GM19035 (cell line): ENCODE measurements around the gene ADIPOQ.
"Not testable (repeated sequence)": the region's sequence is repeated elsewhere in the genome, so short reads cannot be mapped to it uniquely, and the experiment has no call there.

Source experiments
- ATAC-seq: cut with Tn5 transposase; IDR thresholded peaks from one replicate; pipeline ENCODE4 v1.9.1; 2021; ENCODE audit not compliant: unreplicated experiment

Gene ADIPOQ

DNA sequence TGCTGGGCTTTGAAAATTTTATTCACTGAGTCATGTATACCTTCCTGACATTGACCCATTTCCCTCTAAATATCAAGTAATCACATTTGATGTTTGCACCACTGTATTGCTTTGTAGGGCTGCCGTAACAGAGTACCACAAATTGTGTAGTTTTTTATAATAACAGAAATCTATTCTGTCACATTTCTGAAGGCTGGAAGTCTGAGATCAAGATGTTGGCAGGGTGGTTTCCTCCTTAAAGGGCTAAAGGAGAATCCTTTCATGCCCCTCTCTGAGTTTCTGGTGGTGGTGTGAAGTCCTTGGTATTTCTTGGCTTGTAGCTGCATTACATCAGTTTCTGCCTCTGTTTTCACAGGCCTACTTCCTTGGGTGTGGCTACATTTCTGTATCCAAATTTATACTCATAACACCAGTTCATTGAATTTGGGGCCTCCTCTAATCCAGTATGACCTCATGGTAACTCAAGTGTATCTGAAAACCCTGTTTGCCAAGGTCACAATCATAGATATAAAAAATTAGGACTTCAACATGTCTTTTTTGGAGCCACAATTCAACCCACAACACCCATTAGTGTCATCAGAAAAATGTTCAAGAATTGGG, 58.7 kb downstream of the ADIPOQ start:
- no peak for ATAC-seq

DNA sequence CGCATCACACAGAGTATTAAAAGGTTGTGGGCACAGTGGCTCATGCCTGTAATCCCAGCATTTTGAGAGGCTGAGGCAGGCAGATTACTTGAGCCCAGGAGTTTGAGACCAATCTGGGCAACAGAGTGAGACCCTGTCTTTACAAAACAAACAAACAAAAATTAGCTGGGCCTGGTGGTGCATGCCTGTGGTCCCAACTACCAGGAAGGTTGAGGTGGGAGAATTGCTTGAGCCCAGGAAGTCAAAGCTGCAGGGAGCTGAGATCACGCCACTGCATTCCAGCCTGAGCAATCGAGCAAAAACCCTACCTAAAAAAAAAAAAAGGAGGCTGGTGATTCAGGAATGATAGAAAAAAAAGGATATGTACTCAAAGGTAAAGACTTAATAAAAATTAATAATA, 59.6 kb downstream of the ADIPOQ start:
- no peak for ATAC-seq

DNA sequence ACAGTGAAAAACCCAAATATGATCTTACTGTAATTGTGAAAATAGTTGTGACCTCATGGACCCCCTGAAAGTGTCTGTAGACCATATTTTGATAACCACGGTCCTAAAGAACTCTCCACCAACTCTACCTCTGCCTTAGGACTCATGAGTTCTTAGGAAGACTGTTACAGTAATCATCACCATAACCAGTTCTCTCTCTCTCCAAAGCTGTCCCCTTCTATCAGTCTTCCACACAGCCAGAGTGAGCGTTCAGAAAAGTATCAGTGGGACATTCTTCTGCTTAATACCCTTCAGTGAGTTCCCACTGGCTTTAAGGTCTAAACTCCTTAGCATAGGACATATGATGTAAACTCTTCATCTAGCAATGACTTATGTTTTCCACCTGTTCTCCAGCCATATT, 60.2 kb downstream of the ADIPOQ start:
- no peak for ATAC-seq

DNA sequence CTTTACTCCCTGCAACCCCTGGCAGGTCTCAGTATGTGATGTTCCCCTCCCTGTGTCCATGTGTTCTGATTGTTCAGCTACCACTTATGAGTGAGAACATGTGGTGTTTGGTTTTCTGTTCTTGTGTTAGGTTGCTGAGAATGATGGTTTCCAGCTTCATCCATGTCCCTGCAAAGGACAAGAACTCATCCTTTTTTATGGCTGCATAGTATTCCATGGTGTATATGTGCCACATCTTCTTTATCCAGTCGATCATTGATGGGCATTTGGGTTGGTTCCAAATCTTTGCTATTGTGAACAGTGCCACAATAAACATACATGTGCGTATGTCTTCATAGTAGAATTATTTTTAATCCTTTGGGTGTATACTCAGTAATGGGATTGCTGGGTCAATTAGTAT, 61.2 kb downstream of the ADIPOQ start:
- ATAC-seq, result not testable (repeated sequence)

DNA sequence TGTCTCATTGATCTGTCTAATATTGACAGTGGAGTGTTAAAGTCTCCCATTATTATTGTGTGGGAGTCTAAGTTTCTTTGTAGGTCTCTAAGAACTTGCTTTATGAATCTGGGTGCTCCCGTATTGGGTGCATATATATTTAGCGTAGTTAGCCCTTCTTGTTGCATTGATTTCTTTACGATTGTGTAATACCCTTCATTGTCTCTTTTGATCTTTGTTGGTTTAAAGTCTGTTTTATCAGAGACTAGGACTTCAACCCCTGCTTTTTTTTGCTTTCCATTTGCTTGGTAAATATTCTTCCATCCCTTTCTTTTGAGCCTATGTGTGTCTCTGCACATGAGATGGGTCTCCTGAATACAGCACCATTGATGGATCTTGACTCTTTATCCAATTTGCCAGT, 64.6 kb downstream of the ADIPOQ start:
- ATAC-seq, result not testable (repeated sequence)
